Spleen (tissue), 11 donors: ENCODE measurements around the gene OR6C76. TPM values are rescaled to one million over a fixed set of nuclear protein-coding genes. Genes with fewer than 3 reads are reported as not detected.
"Not testable (repeated sequence)": the region's sequence is repeated elsewhere in the genome, so short reads cannot be mapped to it uniquely, and the experiment has no call there.

Experiments used
- DNase-seq: peaks from one replicate; pipeline ENCODE4 v3.0.0-alpha.2; 2020
- H3K27ac ChIP-seq, 8 donors: fragments of 200-600 bp; sonication (generic) in 7 of 8; 1 replicate in 4 of 8; 2 replicates in 4 of 8; pipeline versions ENCODE4 v1.5.0 to v1.8.0; 2016 to 2021; ENCODE audit warnings: inconsistent platforms in 4 of 8, mild to moderate bottlenecking in 4 of 8, moderate library complexity in 1 of 8
- H3K27me3 ChIP-seq, 7 donors: fragments of 200-600 bp; sonication (generic) in 6 of 7; replicated peaks in 1 of 7; 1 replicate in 4 of 7; 2 replicates in 3 of 7; pipeline versions ENCODE4 v1.5.0 to v1.8.0; 2016 to 2021; ENCODE audit warnings: inconsistent platforms in 3 of 7, mild to moderate bottlenecking in 1 of 7
- H3K36me3 ChIP-seq, 6 donors: fragments of 200-600 bp; sonication (generic) in 5 of 6; 1 replicate in 4 of 6; 2 replicates in 2 of 6; pipeline versions ENCODE4 v1.5.0 to v1.8.0; 2016 to 2021; ENCODE audit warnings: inconsistent platforms in 2 of 6
- H3K4me1 ChIP-seq, 6 donors: fragments of 200-600 bp; sonication (generic) in 5 of 6; 1 replicate in 3 of 6; 2 replicates in 3 of 6; pipeline versions ENCODE4 v1.5.0 to v1.8.0; 2016 to 2021; ENCODE audit warnings: inconsistent platforms in 3 of 6
- H3K4me3 ChIP-seq, 8 donors: fragments of 200-600 bp; sonication (generic) in 7 of 8; 1 replicate in 4 of 8; 2 replicates in 4 of 8; pipeline versions ENCODE4 v1.5.0 to v1.8.0; 2016 to 2021; ENCODE audit warnings: inconsistent platforms in 4 of 8, mild to moderate bottlenecking in 4 of 8, moderate library complexity in 2 of 8
- H3K9me3 ChIP-seq, 8 donors: fragments of 200-600 bp; sonication (generic) in 7 of 8; 1 replicate in 4 of 8; 2 replicates in 4 of 8; pipeline versions ENCODE4 v1.5.0 to v1.8.0; 2016 to 2021; ENCODE audit warnings: inconsistent platforms in 4 of 8
- CTCF ChIP-seq, 11 experiments: fragments of 200-600 bp in 7 of 11; fragments of 450-650 bp in 4 of 11; sonication (generic) in 4 of 11; IDR thresholded peaks in 8 of 11; conservative IDR thresholded peaks in 3 of 11; 1 replicate in 7 of 11; 2 replicates in 4 of 11; pipeline versions ENCODE4 v1.4.0 to v1.8.0; 2016 to 2021; ENCODE audit warnings: antibody characterized with exemption in 11 of 11, inconsistent platforms in 4 of 11, mild to moderate bottlenecking in 1 of 11
- POLR2A ChIP-seq, 3 donors: fragments of 450-650 bp; IDR thresholded peaks; one replicate each; pipeline ENCODE4 v1.5.1; 2017; ENCODE audit warnings: antibody characterized with exemption in 3 of 3, mild to moderate bottlenecking in 1 of 3
- POLR2AphosphoS5 ChIP-seq, 3 donors: sonication (generic); formaldehyde crosslinking; IDR thresholded peaks; one replicate each; pipeline ENCODE4 v1.5.1; 2017; ENCODE audit warnings: antibody characterized with exemption in 3 of 3
- WGBS, 5 donors: extraction: QIAGEN DNeasy Blood & Tissue Kit in 3 of 5; methylation state at CpG; one replicate each; pipeline versions ENCODE4 v1.1.5 to v1.1.7; 2013 to 2018; 5-methylcytosine and 5-hydroxymethylcytosine counted together
- intact Hi-C: fragments of 100-400 bp; cut with DNase I; formaldehyde crosslinking; loops from one replicate; pipeline ENCODE4 v1.15.0; 2023; ENCODE audit warnings: low total_unique reads
- polyA plus RNA-seq, 3 donors: library from polyadenylated mRNA; stranded (reverse); fragments of 200-250 nt; gene quantifications; one replicate each; pipeline ENCODE4 v1.2.1, GENCODE V29; 2013
- total RNA-seq, 7 donors: library from RNA; depleted of rRNA in 3 of 7; stranded (reverse); fragments of >200 nt in 3 of 7; fragmentation: NEBNext Ultra II Directional in 4 of 7; extraction: Animal tissue kit (Norgen Biotek cat#: 25700) in 4 of 7; gene quantifications; one replicate each; pipeline versions ENCODE4 v1.1.0 to v1.2.1, GENCODE V29; 2016 to 2021
- donor health status: healthy with polysubstance abuse.
- donor health status: DM: no; HTN: no; CAD: no; lungs with moderate emphysema.
- donor health status: DM: no; HTN: no; CAD: no.
- donor health status: Bipolar disorder and iron deficiency.
- donor health status: healthy.
- donor health status: DM: no; HTN: no; CAD: no.
- donor health status: DM: yes; HTN: yes; CAD: no.

The OR6C76 gene
- total and polyA plus RNA-seq, 10 donors = not detected

GRCh38 chr12:55400229-55400628 is 25.8 kb upstream of the OR6C76 start, which contains the start of gene OR6C65:
OR6C65 (plus strand) TSS chr12:55400529; CDS start chr12:55400529, 0 bp downstream.
- no peaks in the 10 kb centered on the region for H3K9me3 ChIP-seq
- TF ChIP-seq POLR2A (IDR thresholded peaks at IDR 0.05) (no peak), CTCF (IDR thresholded peaks at IDR 0.05 in 8 of 11, conservative IDR thresholded peaks at IDR 0.05 in 3 of 11) (no peak), POLR2AphosphoS5 (IDR thresholded peaks at IDR 0.05) (no peak)
- no peaks in the 10 kb centered on the region for H3K4me1 ChIP-seq
- no peak within 1 kb of the TSS for H3K4me3 ChIP-seq
- no peaks in the 10 kb centered on the region for H3K36me3 ChIP-seq
- intact Hi-C loops = no loop called here
- 92 to 98% (median 95%) methylated on average over 1 of the region's 1 CpG for WGBS, 5 donors
- DNase-seq = no peak
- no peak within 1 kb of the TSS for H3K27ac ChIP-seq
- H3K27me3 ChIP-seq = no peaks in the 10 kb centered on the region

GRCh38 chr12:55407866-55408265 is 18.2 kb upstream of the OR6C76 start:
- no peaks in the 10 kb centered on the region for H3K4me1 ChIP-seq
- H3K4me3 ChIP-seq = no peak overlapping the region
- intact Hi-C loops = no loop called here
- WGBS, 5 donors = 51 to 80% (median 67%) methylated on average over 1 of the region's 1 CpG
- no peaks in the 10 kb centered on the region for H3K9me3 ChIP-seq
- DNase-seq = no peak
- H3K36me3 ChIP-seq = no peaks in the 10 kb centered on the region
- TF ChIP-seq POLR2AphosphoS5 (IDR thresholded peaks at IDR 0.05) (no peak), CTCF (IDR thresholded peaks at IDR 0.05 in 8 of 11, conservative IDR thresholded peaks at IDR 0.05 in 3 of 11) (no peak), POLR2A (IDR thresholded peaks at IDR 0.05) (no peak)
- no peaks in the 10 kb centered on the region for H3K27me3 ChIP-seq
- H3K27ac ChIP-seq = no peak overlapping the region

GRCh38 chr12:55409133-55409532 is 16.9 kb upstream of the OR6C76 start:
- intact Hi-C loops = not testable (repeated sequence)

GRCh38 chr12:55412138-55412537 is 13.9 kb upstream of the OR6C76 start:
- peaks cover 0 to 10% (median 0%) of the 10 kb centered on the region in 7 donors for H3K27me3 ChIP-seq
- H3K36me3 ChIP-seq, H3K4me1 ChIP-seq, H3K9me3 ChIP-seq, DNase-seq, H3K27ac ChIP-seq, intact Hi-C loops, H3K4me3 ChIP-seq: not testable (repeated sequence)
- 91 to 94% (median 92%) methylated on average over 14 to 15 of the region's 15 CpGs for WGBS, 5 donors

More at GRCh38 chr12:55409133-55409532, 16.9 kb upstream of the OR6C76 start:
- not testable (repeated sequence) for H3K4me1 ChIP-seq, H3K27ac ChIP-seq, DNase-seq, H3K9me3 ChIP-seq, H3K4me3 ChIP-seq, H3K27me3 ChIP-seq, H3K36me3 ChIP-seq
- 81 to 100% (median 94%) methylated on average over 1 of the region's 1 CpG for WGBS, 5 donors

GRCh38 chr12:55413498-55414388 is 12.3 kb upstream of the OR6C76 start:
- WGBS, 5 donors = 70 to 98% (median 91%) methylated on average over 2 to 5 of the region's 6 CpGs
- H3K4me3 ChIP-seq, H3K36me3 ChIP-seq, intact Hi-C loops, H3K9me3 ChIP-seq, H3K27ac ChIP-seq, H3K4me1 ChIP-seq, DNase-seq: not testable (repeated sequence)
- peaks cover 0 to 14% (median 0%) of the 10 kb centered on the region in 7 donors for H3K27me3 ChIP-seq
